Prostate gland (tissue), 2 donors: ENCODE measurements around the gene TMEM132E.

ENCODE experiments used
- POLR2A ChIP-seq: fragments of 450-650 bp; IDR thresholded peaks from one replicate; pipeline ENCODE4 v1.6.1; 2016; ENCODE audit warnings: antibody characterized with exemption, mild to moderate bottlenecking
- POLR2AphosphoS5 ChIP-seq: sonication (generic); formaldehyde crosslinking; IDR thresholded peaks from one replicate; pipeline ENCODE4 v1.6.1; 2017; ENCODE audit warnings: antibody characterized with exemption
- TF ChIP-seq, protein P1 (sequence below), 4 experiments: fragments of 200-600 bp in 2 of 4; fragments of 450-650 bp in 2 of 4; sonication (generic) in 2 of 4; IDR thresholded peaks; 1 replicate in 3 of 4; 2 replicates in 1 of 4; pipeline ENCODE4 v1.5.1; 2016 to 2019; ENCODE audit warnings: antibody characterized with exemption in 4 of 4, mild to moderate bottlenecking in 2 of 4, moderate library complexity in 2 of 4

DNA sequence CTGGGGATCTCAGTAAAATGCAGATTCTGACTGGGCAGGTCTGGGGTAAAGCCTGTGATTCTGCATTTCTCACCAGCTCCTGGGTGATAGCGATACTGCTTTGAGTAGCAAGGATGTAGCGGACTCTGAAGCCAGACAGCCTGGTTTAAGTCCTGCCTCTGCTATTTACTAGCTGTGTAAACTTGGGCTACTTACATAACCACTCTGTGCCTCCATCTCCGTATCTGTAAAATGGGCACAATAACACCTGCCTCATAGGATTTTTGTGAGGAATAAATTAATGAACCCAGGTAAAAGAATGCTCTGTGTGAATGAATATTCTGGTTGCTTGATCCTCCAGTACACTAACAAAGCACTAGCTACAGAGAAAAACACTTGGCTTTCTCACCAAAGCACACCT lies 54.4 kb downstream of the TMEM132E start:
- TF ChIP-seq POLR2A, result no peak
- TF ChIP-seq, protein P1, sequence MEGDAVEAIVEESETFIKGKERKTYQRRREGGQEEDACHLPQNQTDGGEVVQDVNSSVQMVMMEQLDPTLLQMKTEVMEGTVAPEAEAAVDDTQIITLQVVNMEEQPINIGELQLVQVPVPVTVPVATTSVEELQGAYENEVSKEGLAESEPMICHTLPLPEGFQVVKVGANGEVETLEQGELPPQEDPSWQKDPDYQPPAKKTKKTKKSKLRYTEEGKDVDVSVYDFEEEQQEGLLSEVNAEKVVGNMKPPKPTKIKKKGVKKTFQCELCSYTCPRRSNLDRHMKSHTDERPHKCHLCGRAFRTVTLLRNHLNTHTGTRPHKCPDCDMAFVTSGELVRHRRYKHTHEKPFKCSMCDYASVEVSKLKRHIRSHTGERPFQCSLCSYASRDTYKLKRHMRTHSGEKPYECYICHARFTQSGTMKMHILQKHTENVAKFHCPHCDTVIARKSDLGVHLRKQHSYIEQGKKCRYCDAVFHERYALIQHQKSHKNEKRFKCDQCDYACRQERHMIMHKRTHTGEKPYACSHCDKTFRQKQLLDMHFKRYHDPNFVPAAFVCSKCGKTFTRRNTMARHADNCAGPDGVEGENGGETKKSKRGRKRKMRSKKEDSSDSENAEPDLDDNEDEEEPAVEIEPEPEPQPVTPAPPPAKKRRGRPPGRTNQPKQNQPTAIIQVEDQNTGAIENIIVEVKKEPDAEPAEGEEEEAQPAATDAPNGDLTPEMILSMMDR (IDR thresholded peaks at IDR 0.05), result no peak
- no peak for TF ChIP-seq POLR2AphosphoS5
